ENCODE results near the gene ERICH3. TPM values are rescaled to one million over a fixed set of nuclear protein-coding genes. Genes with fewer than 3 reads are reported as not detected.

The ERICH3 gene
- total and polyA plus RNA-seq, 9 of the 15 experiments (the other 6 are each of a cell fraction or from before 2014, with no cell fraction given): not detected

GRCh38 chr1:74699331-74699730 lies 25.7 kb upstream of the ERICH3 start:
- in situ Hi-C loops (cut with MboI) (no loop called here), intact Hi-C loops (cut with micrococcal nuclease) (no loop called here)
- H3K36me3 ChIP-seq (ENCODE audit: control insufficient read depth, insufficient read depth, low read length): peaks cover 18% of the 10 kb centered on the region; the same call in 1 of the 3 replicates
- no peak overlapping the region for H2AFZ ChIP-seq (ENCODE audit: low read depth, low read length)
- no peak for FAIRE-seq
- H3K9me3 ChIP-seq (replicated peaks; ENCODE audit: control insufficient read depth, insufficient read depth, low read depth, low read length): no peaks in the 10 kb centered on the region
- no peaks in the 10 kb centered on the region for H3K27me3 ChIP-seq (ENCODE audit: control insufficient read depth in 2 of 2, insufficient read depth in 2 of 2, low read length in 2 of 2)
- CTCF ChIA-PET (ENCODE audit: low intra/inter-chr PET ratio): no interaction called here
- BruUV-seq (replicated peaks): no TSS peak
- H3K4me3 ChIP-seq: no peak overlapping the region
- no peak for DNase-seq (ENCODE audit: extremely low read depth in 1 of 4, low spot score in 3 of 4)
- H3K9ac ChIP-seq (ENCODE audit: insufficient read depth in 1 of 2, low read depth in 2 of 2, low read length in 2 of 2): no peak overlapping the region
- POLR2A ChIA-PET: interaction anchor here (0.9 kb wide), 1 partner anchor 10 kb away, joined by 5 read pairs; no protein-coding TSS in a partner anchor
- TF ChIP-seq HDAC1 (IDR thresholded peaks at IDR 0.05) (no peak), EP400 (IDR thresholded peaks at IDR 0.05) (no peak), RBM39 (optimal IDR thresholded peaks at IDR 0.05; ENCODE audit: low read depth, low read length) (no peak), ELF1 (tag; IDR thresholded peaks at IDR 0.05) (no peak), PREB (CRISPR knock-in tag; IDR thresholded peaks at IDR 0.05) (no peak), ZFP36 (IDR thresholded peaks at IDR 0.05; ENCODE audit: low read depth, low read length, partially characterized antibody) (no peak)
- H3K4me1 ChIP-seq (replicated peaks in 1 of 2; ENCODE audit: control insufficient read depth in 2 of 2, insufficient read depth in 2 of 2, low read length in 2 of 2): no peaks in the 10 kb centered on the region
- H3K27ac ChIP-seq (ENCODE audit: extremely low read depth, low read depth, low read length): no peak overlapping the region
- H3K4me2 ChIP-seq (ENCODE audit: insufficient read depth, low read length): no peak overlapping the region
- no peaks in the 10 kb centered on the region for H4K20me1 ChIP-seq (replicated peaks; ENCODE audit: control insufficient read depth, insufficient read depth, low read length)
- no peaks in the 10 kb centered on the region for H3K9me1 ChIP-seq (ENCODE audit: control insufficient read depth, insufficient read depth, low read length)
- ATAC-seq: no peak
- H3K79me2 ChIP-seq (ENCODE audit: control insufficient read depth, insufficient read depth, low read length): no peaks in the 10 kb centered on the region

- H3K9me3 ChIP-seq (replicated peaks; ENCODE audit: control insufficient read depth, insufficient read depth, low read depth, low read length): no peaks in the 10 kb centered on the region
- no peaks in the 10 kb centered on the region for H3K27me3 ChIP-seq (ENCODE audit: control insufficient read depth in 2 of 2, insufficient read depth in 2 of 2, low read length in 2 of 2)
- in situ Hi-C loops (cut with MboI) (no loop called here), intact Hi-C loops (cut with micrococcal nuclease) (no loop called here)
- no peak overlapping the region for H3K4me3 ChIP-seq
- H3K9ac ChIP-seq (ENCODE audit: insufficient read depth in 1 of 2, low read depth in 2 of 2, low read length in 2 of 2): no peak overlapping the region
- no peaks in the 10 kb centered on the region for H4K20me1 ChIP-seq (replicated peaks; ENCODE audit: control insufficient read depth, insufficient read depth, low read length)
- FAIRE-seq (no peak), DNase-seq (ENCODE audit: extremely low read depth in 1 of 4, low spot score in 3 of 4) (no peak), ATAC-seq (no peak)
- H3K4me1 ChIP-seq (replicated peaks in 1 of 2; ENCODE audit: control insufficient read depth in 2 of 2, insufficient read depth in 2 of 2, low read length in 2 of 2): no peaks in the 10 kb centered on the region
- TF ChIP-seq NR3C1 (CRISPR knock-in tag; IDR thresholded peaks at IDR 0.05): no peak
- no peak for TF ChIP-seq KAT7 (CRISPR knock-in tag; IDR thresholded peaks at IDR 0.05; ENCODE audit: borderline replicate concordance)
- no peak for TF ChIP-seq FOSL1 (tag; conservative IDR thresholded peaks at IDR 0.05)
- no TSS peak for BruUV-seq (replicated peaks)
- no peaks in the 10 kb centered on the region for H3K79me2 ChIP-seq (ENCODE audit: control insufficient read depth, insufficient read depth, low read length)
- CTCF ChIA-PET (ENCODE audit: low intra/inter-chr PET ratio): no interaction called here
- peaks cover 4% of the 10 kb centered on the region; the same call in 1 of the 3 replicates for H3K36me3 ChIP-seq (ENCODE audit: control insufficient read depth, insufficient read depth, low read length)
- POLR2A ChIA-PET: no interaction called here
- no peak overlapping the region for H2AFZ ChIP-seq (ENCODE audit: low read depth, low read length)
- no peak overlapping the region for H3K27ac ChIP-seq (ENCODE audit: extremely low read depth, low read depth, low read length)
- 3% methylated on average over 2 of the region's 2 CpGs for WGBS (ENCODE audit: insufficient coverage, low coverage, missing lambda C conversion rate)
- H3K4me2 ChIP-seq (ENCODE audit: insufficient read depth, low read length): no peak overlapping the region
- H3K9me1 ChIP-seq (ENCODE audit: control insufficient read depth, insufficient read depth, low read length): no peaks in the 10 kb centered on the region
Observed at GRCh38 chr1:74697832-74698231, 24.2 kb upstream of the ERICH3 start.
